ENCODE data around the gene MGAM2. TPM values are rescaled to one million over a fixed set of nuclear protein-coding genes. Genes with fewer than 3 reads are reported as not detected.

The MGAM2 gene
- total RNA-seq, 1 donor from 2014 or later, result not detected

DNA sequence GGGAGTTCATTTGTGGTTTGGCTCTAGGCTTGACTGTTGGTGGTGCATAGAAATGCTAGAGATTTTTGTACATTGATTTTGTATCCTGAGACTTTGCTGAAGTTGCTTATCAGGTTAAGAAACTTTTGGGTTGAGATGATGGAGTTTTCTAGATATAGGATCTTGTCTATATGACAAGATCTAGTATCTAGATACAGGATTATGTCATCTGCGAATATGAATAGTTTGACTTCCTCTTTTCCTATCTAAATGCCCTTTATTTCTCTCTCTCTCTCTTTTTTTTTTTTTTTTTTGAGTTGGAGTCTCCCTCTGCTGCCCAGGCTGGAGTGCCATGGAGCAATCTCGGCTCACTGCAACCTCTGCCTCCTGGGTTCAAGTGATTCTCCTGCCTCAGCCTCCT is 62.9 kb downstream of the MGAM2 start:
- Mint-ChIP-seq H3K9me3 (ENCODE audit: unreplicated experiment) (no peaks in the 10 kb centered on the region), H3K27me3 (ENCODE audit: unreplicated experiment) (no peaks in the 10 kb centered on the region), H3K36me3 (ENCODE audit: unreplicated experiment) (no peaks in the 10 kb centered on the region), H3K4me3 (ENCODE audit: unreplicated experiment) (no peak overlapping the region), H3K4me1 (ENCODE audit: low read depth, unreplicated experiment) (no peaks in the 10 kb centered on the region), H3K27ac (ENCODE audit: unreplicated experiment) (no peak overlapping the region)
- TF ChIP-seq, protein P1, sequence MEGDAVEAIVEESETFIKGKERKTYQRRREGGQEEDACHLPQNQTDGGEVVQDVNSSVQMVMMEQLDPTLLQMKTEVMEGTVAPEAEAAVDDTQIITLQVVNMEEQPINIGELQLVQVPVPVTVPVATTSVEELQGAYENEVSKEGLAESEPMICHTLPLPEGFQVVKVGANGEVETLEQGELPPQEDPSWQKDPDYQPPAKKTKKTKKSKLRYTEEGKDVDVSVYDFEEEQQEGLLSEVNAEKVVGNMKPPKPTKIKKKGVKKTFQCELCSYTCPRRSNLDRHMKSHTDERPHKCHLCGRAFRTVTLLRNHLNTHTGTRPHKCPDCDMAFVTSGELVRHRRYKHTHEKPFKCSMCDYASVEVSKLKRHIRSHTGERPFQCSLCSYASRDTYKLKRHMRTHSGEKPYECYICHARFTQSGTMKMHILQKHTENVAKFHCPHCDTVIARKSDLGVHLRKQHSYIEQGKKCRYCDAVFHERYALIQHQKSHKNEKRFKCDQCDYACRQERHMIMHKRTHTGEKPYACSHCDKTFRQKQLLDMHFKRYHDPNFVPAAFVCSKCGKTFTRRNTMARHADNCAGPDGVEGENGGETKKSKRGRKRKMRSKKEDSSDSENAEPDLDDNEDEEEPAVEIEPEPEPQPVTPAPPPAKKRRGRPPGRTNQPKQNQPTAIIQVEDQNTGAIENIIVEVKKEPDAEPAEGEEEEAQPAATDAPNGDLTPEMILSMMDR (IDR thresholded peaks at IDR 0.05; ENCODE audit: partially characterized antibody, unreplicated experiment), result no peak
- DNase-seq, result no peak

DNA sequence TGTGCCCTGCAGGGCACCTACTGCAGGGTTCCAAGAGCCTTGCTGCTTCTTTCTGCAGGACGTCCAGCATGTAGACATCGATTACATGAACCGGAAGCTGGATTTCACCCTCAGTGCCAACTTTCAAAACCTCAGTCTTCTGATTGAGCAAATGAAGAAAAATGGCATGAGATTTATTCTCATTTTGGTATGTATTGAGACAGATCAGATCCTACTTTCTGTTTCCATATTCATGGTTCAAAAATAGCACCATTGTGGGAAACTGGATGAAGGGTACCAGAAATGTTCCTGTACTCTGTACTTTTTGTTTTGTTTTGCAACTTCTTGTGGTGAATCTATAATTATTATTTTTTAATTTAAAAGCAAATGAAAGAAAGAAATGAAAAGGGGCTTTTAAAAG is 64.1 kb downstream of the MGAM2 start:
- no peaks in the 10 kb centered on the region for H3K36me3 Mint-ChIP-seq (ENCODE audit: unreplicated experiment)
- no peak for DNase-seq
- TF ChIP-seq, protein P1 (IDR thresholded peaks at IDR 0.05; ENCODE audit: partially characterized antibody, unreplicated experiment), result no peak
- H3K9me3 Mint-ChIP-seq (ENCODE audit: unreplicated experiment), result no peaks in the 10 kb centered on the region
- H3K27me3 Mint-ChIP-seq (ENCODE audit: unreplicated experiment), result no peaks in the 10 kb centered on the region
- H3K27ac Mint-ChIP-seq (ENCODE audit: unreplicated experiment), result no peak overlapping the region
- no peaks in the 10 kb centered on the region for H3K4me1 Mint-ChIP-seq (ENCODE audit: low read depth, unreplicated experiment)
- H3K4me3 Mint-ChIP-seq (ENCODE audit: unreplicated experiment), result no peak overlapping the region

GRCh38 chr7:142176901-142177300 is 65.4 kb downstream of the MGAM2 start:
- Mint-ChIP-seq H3K9me3 (ENCODE audit: unreplicated experiment) (no peaks in the 10 kb centered on the region), H3K27me3 (ENCODE audit: unreplicated experiment) (no peaks in the 10 kb centered on the region), H3K4me1 (ENCODE audit: low read depth, unreplicated experiment) (no peaks in the 10 kb centered on the region), H3K36me3 (ENCODE audit: unreplicated experiment) (no peaks in the 10 kb centered on the region), H3K4me3 (ENCODE audit: unreplicated experiment) (no peak overlapping the region), H3K27ac (ENCODE audit: unreplicated experiment) (no peak overlapping the region)
- TF ChIP-seq, protein P1 (IDR thresholded peaks at IDR 0.05; ENCODE audit: partially characterized antibody, unreplicated experiment), result no peak
- DNase-seq, result no peak

GRCh38 chr7:142177869-142178268 is 66.4 kb downstream of the MGAM2 start:
- H3K4me3 Mint-ChIP-seq (ENCODE audit: unreplicated experiment), result no peak overlapping the region
- H3K27me3 Mint-ChIP-seq (ENCODE audit: unreplicated experiment), result peaks cover 2% of the 10 kb centered on the region
- DNase-seq, result no peak
- no peaks in the 10 kb centered on the region for H3K9me3 Mint-ChIP-seq (ENCODE audit: unreplicated experiment)
- no peaks in the 10 kb centered on the region for H3K4me1 Mint-ChIP-seq (ENCODE audit: low read depth, unreplicated experiment)
- TF ChIP-seq, protein P1 (IDR thresholded peaks at IDR 0.05; ENCODE audit: partially characterized antibody, unreplicated experiment), result no peak
- no peak overlapping the region for H3K27ac Mint-ChIP-seq (ENCODE audit: unreplicated experiment)
- no peaks in the 10 kb centered on the region for H3K36me3 Mint-ChIP-seq (ENCODE audit: unreplicated experiment)

DNA sequence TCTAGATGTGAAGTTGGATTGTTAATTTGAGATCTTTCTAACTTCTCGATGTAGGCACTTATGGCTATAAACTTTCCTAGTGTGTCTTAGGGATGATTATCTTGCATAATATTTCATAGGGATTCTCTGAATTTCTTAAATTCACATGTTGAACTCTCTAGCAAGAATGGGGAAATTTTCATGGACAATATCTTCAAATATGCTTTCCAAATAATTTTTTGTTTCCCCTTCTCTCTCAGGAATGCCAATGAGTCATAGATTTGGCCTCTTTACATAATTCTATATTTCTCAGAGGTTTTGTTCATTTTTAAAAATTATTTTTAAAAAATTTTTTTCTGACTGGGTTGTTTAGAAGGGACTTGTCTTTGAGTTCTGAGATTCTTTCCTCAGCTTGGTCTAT is 68.9 kb downstream of the MGAM2 start:
- TF ChIP-seq, protein P1 (IDR thresholded peaks at IDR 0.05; ENCODE audit: partially characterized antibody, unreplicated experiment), result no peak
- no peak overlapping the region for H3K27ac Mint-ChIP-seq (ENCODE audit: unreplicated experiment)
- no peak overlapping the region for H3K4me3 Mint-ChIP-seq (ENCODE audit: unreplicated experiment)
- no peaks in the 10 kb centered on the region for H3K9me3 Mint-ChIP-seq (ENCODE audit: unreplicated experiment)
- H3K27me3 Mint-ChIP-seq (ENCODE audit: unreplicated experiment), result peaks cover 2% of the 10 kb centered on the region
- no peaks in the 10 kb centered on the region for H3K4me1 Mint-ChIP-seq (ENCODE audit: low read depth, unreplicated experiment)
- no peaks in the 10 kb centered on the region for H3K36me3 Mint-ChIP-seq (ENCODE audit: unreplicated experiment)
- no peak for DNase-seq

All from glutamatergic neuron (in vitro differentiated cells).